NCI-H1105 (cell line): ENCODE data around the gene KCTD7.
"Not testable (repeated sequence)": the region's sequence is repeated elsewhere in the genome, so short reads cannot be mapped to it uniquely, and the experiment has no call there.

Source experiments
- DNase-seq: peaks from one replicate; lab custom pipeline; 2025; lab: John Stamatoyannopoulos, UW

Gene KCTD7

DNA sequence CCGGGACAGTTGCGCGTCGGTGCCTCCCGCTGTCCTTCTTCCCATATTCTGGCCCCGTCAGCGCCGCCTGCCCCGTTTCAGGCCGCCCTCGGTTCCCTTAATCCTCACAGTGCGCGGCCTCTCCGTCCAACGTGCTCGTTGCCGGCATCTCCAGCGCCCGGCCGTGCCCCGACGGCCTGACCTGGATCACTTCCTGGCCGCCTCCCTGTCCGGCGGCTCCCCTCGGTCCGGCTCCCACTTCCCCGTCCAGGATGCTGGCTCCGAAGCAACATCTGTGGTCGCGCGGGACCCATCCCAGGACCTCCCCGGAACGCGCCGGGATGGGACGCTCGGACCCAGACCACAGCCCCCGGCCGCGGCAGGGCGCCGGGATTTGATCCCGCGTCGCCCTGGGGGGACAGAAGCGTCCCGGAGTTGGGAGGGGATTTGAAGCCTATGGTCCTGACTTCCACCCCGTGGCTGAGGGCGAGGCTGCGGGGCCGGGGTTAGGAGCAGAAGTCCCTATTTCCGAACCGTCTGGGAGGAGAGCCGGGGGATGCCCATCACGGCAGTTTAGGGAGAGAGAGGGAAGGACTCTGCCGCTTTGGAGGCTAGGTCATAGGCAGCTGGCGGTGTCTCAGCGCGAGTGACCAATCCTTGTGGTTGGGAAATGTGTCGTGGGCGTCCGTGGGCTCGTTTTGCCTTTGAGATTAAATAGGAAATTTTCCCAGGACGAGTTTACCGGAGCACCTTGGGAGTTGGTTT is 53.8 kb downstream of the KCTD7 start:
- DNase-seq, result no peak

- DNase-seq, result not testable (repeated sequence)
These were observed 54.6 kb downstream of the KCTD7 start for GRCh38 chr7:66683094-66683769.

DNA sequence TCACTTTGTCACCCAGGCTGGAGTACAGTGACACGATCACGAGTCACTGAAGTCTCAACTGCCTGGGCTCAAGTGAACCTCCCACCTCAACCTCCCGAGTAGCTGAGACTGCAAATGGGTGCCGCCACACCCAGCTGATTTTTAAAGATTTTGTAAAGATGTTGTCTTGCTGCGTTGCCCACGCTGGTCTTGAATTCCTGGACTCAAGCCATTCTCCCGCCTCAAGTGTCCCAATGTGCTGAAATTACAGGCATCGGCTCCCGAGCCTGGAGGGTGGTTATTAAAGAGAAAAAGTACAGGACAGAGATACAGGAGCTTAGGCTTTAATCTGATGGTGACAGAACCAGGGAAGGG is 55.1 kb downstream of the KCTD7 start:
- no peak for DNase-seq

DNA sequence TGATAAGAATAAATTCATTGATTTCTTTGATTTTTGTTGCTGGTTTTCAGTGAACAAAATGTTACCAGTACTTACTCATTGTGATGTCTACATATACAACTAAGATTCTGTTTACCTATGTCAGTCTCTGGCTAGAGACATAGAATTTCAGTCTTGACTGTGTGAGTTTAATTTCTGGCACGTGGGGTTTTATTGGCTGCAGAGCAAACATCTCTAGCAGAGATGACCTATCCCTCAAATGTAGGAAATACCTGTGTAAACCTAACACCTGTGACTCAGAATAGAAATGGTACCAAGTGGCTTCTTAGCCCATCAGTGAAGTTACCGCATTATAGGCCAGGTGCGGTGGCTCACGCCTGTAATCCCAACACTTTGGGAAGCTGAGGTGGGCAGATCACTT is 57.0 kb downstream of the KCTD7 start:
- DNase-seq, result not testable (repeated sequence)

- DNase-seq, result no peak
These were observed 58.5 kb downstream of the KCTD7 start for GRCh38 chr7:66687186-66687585.

DNA sequence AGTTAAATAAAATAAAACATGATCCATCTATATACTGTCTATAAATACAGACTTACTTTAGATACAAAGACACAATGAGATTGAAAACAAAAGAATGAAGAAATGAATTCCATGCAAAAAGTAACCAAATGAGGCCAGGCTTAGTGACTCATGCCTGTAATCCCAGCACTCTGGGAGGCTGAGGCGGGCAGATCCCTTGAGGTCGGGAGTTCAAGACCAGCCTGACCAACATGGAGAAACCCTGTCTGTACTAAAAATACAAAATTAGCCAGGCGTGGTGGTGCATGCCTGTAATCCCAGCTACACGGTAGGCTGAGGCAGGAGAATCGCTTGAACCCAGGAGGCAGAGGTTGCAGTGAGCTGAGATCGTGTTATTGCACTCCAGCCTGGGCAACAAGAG is 59.0 kb downstream of the KCTD7 start:
- DNase-seq, result not testable (repeated sequence)

GRCh38 chr7:66689081-66689480 is 60.4 kb downstream of the KCTD7 start:
- DNase-seq, result no peak

GRCh38 chr7:66693331-66693730 is 64.7 kb downstream of the KCTD7 start:
- DNase-seq, result no peak
